AG09309 (cell line): ENCODE measurements around the gene NOS1AP.

ENCODE experiments used
- DNase-seq: peaks from one replicate; pipeline ENCODE4 v3.0.0-alpha.2; 2010; ENCODE audit warnings: low read depth
- H3K4me3 ChIP-seq: 2 replicates; pipeline ENCODE4 v1.5.1; 2011; ENCODE audit warnings: mild to moderate bottlenecking, low read depth, low read length, moderate library complexity; ENCODE audit not compliant: control insufficient read depth
- CTCF ChIP-seq: IDR thresholded peaks from 2 replicates; pipeline ENCODE4 v1.5.1; 2011; ENCODE audit warnings: mild to moderate bottlenecking, low read depth, low read length, inconsistent platforms; ENCODE audit not compliant: insufficient read depth, control insufficient read depth; ENCODE audit errors: missing control alignments

NOS1AP gene

GRCh38 chr1:162110910-162111309, 41.4 kb downstream of the NOS1AP start:
- no peak overlapping the region for H3K4me3 ChIP-seq
- TF ChIP-seq CTCF: no peak
- no peak for DNase-seq

GRCh38 chr1:162111572-162111971, 42.1 kb downstream of the NOS1AP start:
- no peak for TF ChIP-seq CTCF
- no peak overlapping the region for H3K4me3 ChIP-seq
- DNase-seq: no peak

- DNase-seq: no peak
- H3K4me3 ChIP-seq: no peak overlapping the region
- TF ChIP-seq CTCF: no peak
Observed at GRCh38 chr1:162113419-162113818, 43.9 kb downstream of the NOS1AP start.

- no peak overlapping the region for H3K4me3 ChIP-seq
- TF ChIP-seq CTCF: no peak
- no peak for DNase-seq
Observed at GRCh38 chr1:162117039-162117774, 47.7 kb downstream of the NOS1AP start.

- no peak for TF ChIP-seq CTCF
- no peak overlapping the region for H3K4me3 ChIP-seq
- no peak for DNase-seq
Observed at GRCh38 chr1:162118063-162118462, 48.6 kb downstream of the NOS1AP start.

- TF ChIP-seq CTCF: no peak
- no peak for DNase-seq
- H3K4me3 ChIP-seq: no peak overlapping the region
Observed at GRCh38 chr1:162128693-162129356, 59.3 kb downstream of the NOS1AP start.

- H3K4me3 ChIP-seq: no peak overlapping the region
- DNase-seq: no peak
- TF ChIP-seq CTCF: no peak
Observed at GRCh38 chr1:162130308-162130707, 60.8 kb downstream of the NOS1AP start.
